ENCODE results near the gene PRDM16. TPM values are rescaled to one million over a fixed set of nuclear protein-coding genes. Genes with fewer than 3 reads are reported as not detected.

The PRDM16 gene
- polyA plus RNA-seq, 1 donor (not counting 4 experiments of a cell fraction or from before 2014, with no cell fraction given) = 0.05 TPM

- no peaks in the 10 kb centered on the region for H3K9me1 ChIP-seq (ENCODE audit: control insufficient read depth, extremely low read depth, insufficient read depth, low read length)
- no peak for TF ChIP-seq EZH2 (IDR thresholded peaks at IDR 0.05; ENCODE audit: low read length)
- TF ChIP-seq CTCF (optimal IDR thresholded peaks at IDR 0.05 in 1 of 3, IDR thresholded peaks at IDR 0.05 in 1 of 3, conservative IDR thresholded peaks at IDR 0.05 in 1 of 3; ENCODE audit: extremely low read depth in 1 of 3, insufficient read depth in 2 of 3, low read length in 3 of 3) = no peak
- no peak overlapping the region for H3K4me2 ChIP-seq (ENCODE audit: control insufficient read depth, extremely low read depth, insufficient read depth, low read depth, low read length)
- no peaks in the 10 kb centered on the region for H3K79me2 ChIP-seq (ENCODE audit: control insufficient read depth, insufficient read depth, low read length)
- H3K9ac ChIP-seq (ENCODE audit: control insufficient read depth, extremely low read depth, insufficient read depth, low read length) = no peak overlapping the region
- FAIRE-seq (no peak), DNase-seq (ENCODE audit: low read depth, low spot score) (no peak)
- no peaks in the 10 kb centered on the region for H4K20me1 ChIP-seq (ENCODE audit: control insufficient read depth, extremely low read depth, insufficient read depth, low read length)
- no peaks in the 10 kb centered on the region for H3K27me3 ChIP-seq (ENCODE audit: control insufficient read depth, extremely low read depth, insufficient read depth, low read length)
- no peaks in the 10 kb centered on the region for H3K9me3 ChIP-seq (ENCODE audit: control insufficient read depth, low read depth, low read length)
- dilution Hi-C loops (cut with MboI; ENCODE audit: extremely low pct_ligation_motif_present, low sequenced_read_pairs) = no loop called here
- no peaks in the 10 kb centered on the region for H3K4me1 ChIP-seq (ENCODE audit: control insufficient read depth, extremely low read depth, insufficient read depth, low read length)
- H3K27ac ChIP-seq (ENCODE audit: control insufficient read depth, insufficient read depth, low read length) = no peak overlapping the region
- no peaks in the 10 kb centered on the region for H3K36me3 ChIP-seq (ENCODE audit: control insufficient read depth in 2 of 2, extremely low read depth in 1 of 2, insufficient read depth in 2 of 2, low read length in 2 of 2)
- no peak overlapping the region for H2AFZ ChIP-seq (ENCODE audit: control insufficient read depth, low read length)
- no peak overlapping the region for H3K4me3 ChIP-seq (ENCODE audit: control insufficient read depth in 2 of 3, extremely low read depth in 1 of 3, insufficient read depth in 2 of 3, low read depth in 1 of 3, low read length in 3 of 3)
These were observed 286.1 kb downstream of the PRDM16 start for GRCh38 chr1:3355089-3355488.

GRCh38 chr1:3355894-3356826 is 287.2 kb downstream of the PRDM16 start:
- dilution Hi-C loops (cut with MboI; ENCODE audit: extremely low pct_ligation_motif_present, low sequenced_read_pairs) = no loop called here
- H3K9me1 ChIP-seq (ENCODE audit: control insufficient read depth, extremely low read depth, insufficient read depth, low read length) = no peaks in the 10 kb centered on the region
- H3K27me3 ChIP-seq (ENCODE audit: control insufficient read depth, extremely low read depth, insufficient read depth, low read length) = no peaks in the 10 kb centered on the region
- no peaks in the 10 kb centered on the region for H3K4me1 ChIP-seq (ENCODE audit: control insufficient read depth, extremely low read depth, insufficient read depth, low read length)
- no peak overlapping the region for H3K4me3 ChIP-seq (ENCODE audit: control insufficient read depth in 2 of 3, extremely low read depth in 1 of 3, insufficient read depth in 2 of 3, low read depth in 1 of 3, low read length in 3 of 3)
- no peaks in the 10 kb centered on the region for H3K79me2 ChIP-seq (ENCODE audit: control insufficient read depth, insufficient read depth, low read length)
- H3K4me2 ChIP-seq (ENCODE audit: control insufficient read depth, extremely low read depth, insufficient read depth, low read depth, low read length) = no peak overlapping the region
- H3K9me3 ChIP-seq (ENCODE audit: control insufficient read depth, low read depth, low read length) = no peaks in the 10 kb centered on the region
- FAIRE-seq = no peak
- no peaks in the 10 kb centered on the region for H4K20me1 ChIP-seq (ENCODE audit: control insufficient read depth, extremely low read depth, insufficient read depth, low read length)
- no peak overlapping the region for H3K9ac ChIP-seq (ENCODE audit: control insufficient read depth, extremely low read depth, insufficient read depth, low read length)
- no peaks in the 10 kb centered on the region for H3K36me3 ChIP-seq (ENCODE audit: control insufficient read depth in 2 of 2, extremely low read depth in 1 of 2, insufficient read depth in 2 of 2, low read length in 2 of 2)
- DNase-seq (ENCODE audit: low read depth, low spot score) = no peak
- no peak overlapping the region for H2AFZ ChIP-seq (ENCODE audit: control insufficient read depth, low read length)
- H3K27ac ChIP-seq (ENCODE audit: control insufficient read depth, insufficient read depth, low read length) = no peak overlapping the region
- TF ChIP-seq CTCF (optimal IDR thresholded peaks at IDR 0.05 in 1 of 3, IDR thresholded peaks at IDR 0.05 in 1 of 3, conservative IDR thresholded peaks at IDR 0.05 in 1 of 3; ENCODE audit: extremely low read depth in 1 of 3, insufficient read depth in 2 of 3, low read length in 3 of 3) (no peak), EZH2 (IDR thresholded peaks at IDR 0.05; ENCODE audit: low read length) (no peak)
